Right lobe of liver (tissue), 4 donors: Measurements from ENCODE around the gene SLC35F4.

Experiments
- CTCF ChIP-seq, 4 donors: fragments of 200-600 bp in 3 of 4; fragments of 450-650 bp in 1 of 4; IDR thresholded peaks; one replicate each; pipeline versions ENCODE4 v1.5.1 to v1.8.0; 2016 to 2022; ENCODE audit warnings: antibody characterized with exemption in 4 of 4, mild to moderate bottlenecking in 2 of 4
- POLR2A ChIP-seq: fragments of 450-650 bp; IDR thresholded peaks from one replicate; pipeline ENCODE4 v1.6.1; 2017; ENCODE audit warnings: antibody characterized with exemption, mild to moderate bottlenecking
- donor health status: DM: no; HTN: no; CAD: no.
- donor health status: DM: no; HTN: no; CAD: no.
- donor health status: DM: no; HTN: yes; CAD: no.

- TF ChIP-seq POLR2A: no peak
- no peak for TF ChIP-seq CTCF (IDR thresholded peaks at IDR 0.05)
These were observed 56.1 kb downstream of the SLC35F4 start for GRCh38 chr14:57809808-57810207.
